Stomach (tissue), 4 donors: ENCODE measurements around the gene DNAH3.

ENCODE experiments used
- EP300 ChIP-seq: sonication (generic); formaldehyde crosslinking; IDR thresholded peaks from one replicate; pipeline ENCODE4 v1.6.1; 2017; ENCODE audit warnings: antibody characterized with exemption
- POLR2A ChIP-seq, 4 donors: fragments of 450-650 bp; IDR thresholded peaks; one replicate each; pipeline ENCODE4 v1.6.1; 2016; ENCODE audit warnings: antibody characterized with exemption in 4 of 4, control low read depth in 2 of 4, mild to moderate bottlenecking in 1 of 4, moderate library complexity in 1 of 4
- POLR2AphosphoS5 ChIP-seq, 3 donors: sonication (generic); formaldehyde crosslinking; IDR thresholded peaks; one replicate each; pipeline ENCODE4 v1.6.1; 2016; ENCODE audit warnings: antibody characterized with exemption in 3 of 3
- TF ChIP-seq, protein P1 (sequence below), 7 experiments: fragments of 450-650 bp in 4 of 7; fragments of 200-600 bp in 3 of 7; sonication (generic) in 3 of 7; IDR thresholded peaks; one replicate each; pipeline ENCODE4 v1.5.1; 2016 to 2019; ENCODE audit warnings: antibody characterized with exemption in 7 of 7, control low read depth in 2 of 7, mild to moderate bottlenecking in 1 of 7

DNA sequence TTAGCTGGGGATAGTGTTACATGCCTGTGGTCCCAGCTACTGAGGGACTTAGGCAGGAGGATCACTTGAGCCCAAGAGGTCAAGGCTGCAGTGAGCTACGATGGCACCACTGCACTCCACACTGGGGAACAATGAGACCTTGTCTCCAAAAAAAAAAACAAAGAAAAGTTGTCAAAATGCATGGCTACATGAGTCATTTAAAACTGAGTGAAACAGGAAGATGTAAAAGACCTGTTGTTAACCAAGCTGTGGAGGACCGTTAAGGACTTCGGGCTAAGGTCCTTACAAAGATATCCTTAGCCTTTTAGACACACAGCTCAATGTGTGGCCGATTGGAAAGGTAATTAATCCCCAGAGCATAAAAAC is 35.7 kb upstream of the DNAH3 start:
- TF ChIP-seq, protein P1, sequence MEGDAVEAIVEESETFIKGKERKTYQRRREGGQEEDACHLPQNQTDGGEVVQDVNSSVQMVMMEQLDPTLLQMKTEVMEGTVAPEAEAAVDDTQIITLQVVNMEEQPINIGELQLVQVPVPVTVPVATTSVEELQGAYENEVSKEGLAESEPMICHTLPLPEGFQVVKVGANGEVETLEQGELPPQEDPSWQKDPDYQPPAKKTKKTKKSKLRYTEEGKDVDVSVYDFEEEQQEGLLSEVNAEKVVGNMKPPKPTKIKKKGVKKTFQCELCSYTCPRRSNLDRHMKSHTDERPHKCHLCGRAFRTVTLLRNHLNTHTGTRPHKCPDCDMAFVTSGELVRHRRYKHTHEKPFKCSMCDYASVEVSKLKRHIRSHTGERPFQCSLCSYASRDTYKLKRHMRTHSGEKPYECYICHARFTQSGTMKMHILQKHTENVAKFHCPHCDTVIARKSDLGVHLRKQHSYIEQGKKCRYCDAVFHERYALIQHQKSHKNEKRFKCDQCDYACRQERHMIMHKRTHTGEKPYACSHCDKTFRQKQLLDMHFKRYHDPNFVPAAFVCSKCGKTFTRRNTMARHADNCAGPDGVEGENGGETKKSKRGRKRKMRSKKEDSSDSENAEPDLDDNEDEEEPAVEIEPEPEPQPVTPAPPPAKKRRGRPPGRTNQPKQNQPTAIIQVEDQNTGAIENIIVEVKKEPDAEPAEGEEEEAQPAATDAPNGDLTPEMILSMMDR (IDR thresholded peaks at IDR 0.05) = no peak
- TF ChIP-seq EP300 (no peak), POLR2A (IDR thresholded peaks at IDR 0.05) (no peak), POLR2AphosphoS5 (IDR thresholded peaks at IDR 0.05) (no peak)
